ENCODE results near the gene DOCK7. TPM values are rescaled to one million over a fixed set of nuclear protein-coding genes. Genes with fewer than 3 reads are reported as not detected.

DOCK7 gene
- total RNA-seq: 29.7 and 38.3 TPM in 2 replicates

GRCh38 chr1:62687903-62688686 is at the start of gene DOCK7:
Gene DOCK7 (minus strand): TSS chr1:62688386. CDS start chr1:62688264, 122 bp downstream.

GRCh38 chr1:62597281-62597680 is 90.9 kb downstream of the DOCK7 start, which contains the start of gene ANGPTL3:
Gene ANGPTL3 (plus strand): TSS chr1:62597520. CDS start chr1:62597567, 47 bp downstream.

GRCh38 chr1:62436466-62437272 is 251.5 kb downstream of the DOCK7 start, which contains the start of gene USP1:
Gene USP1 (plus strand): TSS chr1:62437049. CDS start chr1:62439868, 2,819 bp downstream.

Other genes starting within 250 kb of the DOCK7 start
- gene ANGPTL3, start 90.9 kb downstream of the DOCK7 start, total RNA-seq: not detected in 2 replicates
- 5.0 and 5.1 TPM in 2 replicates for gene ATG4C, start 95.7 kb upstream of the DOCK7 start, total RNA-seq

Measured in airway epithelial cell (primary cell).